GM19395 (cell line): Measurements from ENCODE around the gene TEPSIN.

Experiments used
- ATAC-seq: cut with Tn5 transposase; IDR thresholded peaks from one replicate; pipeline ENCODE4 v1.9.1; 2021; ENCODE audit warnings: mild to moderate bottlenecking, moderate library complexity; ENCODE audit not compliant: unreplicated experiment

Gene TEPSIN

DNA sequence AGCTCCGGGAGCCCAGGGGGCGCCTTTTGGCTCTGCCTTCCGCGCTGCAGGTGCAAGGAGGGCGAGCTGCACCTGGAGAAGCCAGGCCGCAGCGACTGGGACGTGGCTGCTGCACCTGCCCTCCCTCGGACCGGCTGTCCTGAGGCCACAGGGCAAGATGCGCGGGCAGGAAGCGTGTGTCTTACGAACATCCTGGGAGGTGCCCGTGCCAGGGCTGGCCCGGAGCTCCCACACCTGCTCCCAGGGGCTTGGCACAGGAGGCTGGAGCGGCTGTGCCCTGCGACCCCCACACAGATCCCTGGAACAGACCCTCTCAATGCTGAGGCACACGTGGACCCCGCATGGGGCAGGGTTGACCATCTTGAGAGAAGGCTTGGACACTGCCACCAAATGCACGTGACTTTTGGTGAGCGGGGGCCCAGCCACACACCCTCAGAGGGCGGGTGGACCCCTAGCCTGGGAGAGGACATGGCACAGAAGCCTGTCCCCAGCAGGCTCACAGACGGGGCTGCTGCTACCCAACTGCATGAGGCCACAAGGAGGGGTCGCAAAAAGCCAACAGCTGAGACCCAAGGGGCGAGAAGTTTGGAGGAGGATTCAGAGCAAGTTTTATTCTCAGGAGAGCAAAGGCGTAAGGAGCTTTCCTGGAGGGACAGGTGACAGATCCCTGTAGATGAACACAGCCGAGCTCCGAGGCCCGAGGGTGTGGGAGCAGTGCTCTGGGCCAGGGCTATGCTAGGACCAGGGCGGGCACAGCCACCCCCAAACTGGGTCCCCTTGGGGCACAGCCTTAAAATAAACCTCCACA is 11.6 kb upstream of the TEPSIN start:
- no peak for ATAC-seq

GRCh38 chr17:81249223-81250040 is 10.6 kb upstream of the TEPSIN start:
- no peak for ATAC-seq

DNA sequence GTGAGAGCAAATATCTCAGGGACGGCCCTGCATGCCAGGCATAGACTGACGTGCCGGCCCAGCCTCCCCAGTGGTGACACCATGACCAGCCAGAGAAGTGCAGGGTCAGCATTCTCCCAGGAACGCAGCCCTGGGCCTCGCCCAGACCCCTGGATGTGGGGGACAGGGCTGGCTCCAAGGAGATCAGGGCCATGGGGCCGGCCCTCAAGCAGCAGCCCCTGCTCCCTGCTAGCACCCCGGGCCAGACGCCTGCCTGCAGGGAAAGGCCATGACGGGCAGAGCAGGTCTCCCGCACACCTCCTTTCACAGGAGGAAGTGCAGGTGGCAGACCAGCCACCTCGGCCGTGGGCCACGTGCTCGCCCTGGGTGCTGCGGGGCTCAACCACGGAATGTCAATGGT is 9.8 kb upstream of the TEPSIN start:
- ATAC-seq = no peak

DNA sequence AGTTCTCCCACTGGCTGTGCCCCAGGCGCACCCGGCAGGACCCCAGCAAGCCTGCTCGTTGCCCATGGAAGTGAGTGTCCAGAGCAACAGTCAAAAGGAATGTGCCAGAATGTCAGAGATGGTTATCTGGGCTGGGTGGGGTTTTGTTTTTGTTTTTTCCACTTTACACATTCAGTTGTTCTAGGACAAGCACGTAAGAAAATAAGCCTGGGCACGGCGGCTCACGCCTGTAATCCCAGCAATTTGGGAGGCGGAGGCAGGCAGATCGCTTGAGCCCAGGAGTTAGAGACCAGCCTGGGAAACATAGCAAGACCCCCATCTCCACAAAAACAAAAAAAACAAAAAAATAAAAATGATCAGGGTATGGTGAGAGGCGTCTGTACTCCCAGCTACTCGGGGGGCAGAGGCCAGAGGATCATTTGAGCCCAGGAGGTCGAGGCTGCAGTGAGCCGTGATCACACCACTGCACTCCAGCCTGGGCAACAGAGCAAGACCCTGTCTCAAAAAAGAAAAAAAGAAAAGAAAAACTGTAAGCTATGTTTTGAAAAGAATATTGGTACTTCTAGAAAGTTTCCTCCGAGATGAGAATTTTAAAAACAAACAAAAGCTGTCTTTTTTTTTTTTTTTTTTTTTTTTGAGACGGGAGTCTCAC is 8.6 kb upstream of the TEPSIN start:
- ATAC-seq = no peak

DNA sequence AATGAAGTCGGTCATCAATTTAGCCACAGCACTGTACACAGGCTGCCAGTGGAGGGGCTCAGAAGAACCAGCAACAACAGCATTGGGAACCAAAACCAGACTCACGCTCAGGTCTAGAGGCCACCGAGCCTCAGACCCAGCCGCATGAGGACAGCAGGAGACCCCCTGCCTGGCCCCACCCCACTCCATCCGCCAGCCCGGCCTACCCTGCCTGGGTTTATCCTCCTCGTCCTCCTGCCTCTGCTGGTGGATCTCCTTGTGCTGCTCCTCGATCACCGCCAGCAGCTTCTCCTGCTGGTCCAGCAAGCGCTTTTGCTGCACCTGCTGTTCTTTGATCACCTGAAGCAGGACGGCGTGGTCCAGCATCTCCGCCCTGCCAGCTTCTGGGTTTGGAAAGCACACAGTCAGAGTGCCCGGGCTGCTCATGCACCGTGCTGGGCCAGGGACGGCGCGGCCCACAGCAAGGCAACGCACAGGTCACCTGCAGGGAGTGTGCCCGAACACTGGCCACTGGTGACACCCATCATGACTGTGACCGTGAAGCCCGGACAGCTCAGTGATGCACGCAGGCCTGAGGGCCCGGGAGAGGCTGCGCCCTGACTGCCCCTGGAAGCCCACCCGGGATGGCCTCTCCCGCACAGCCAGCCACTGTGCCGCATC is 8.0 kb upstream of the TEPSIN start:
- ATAC-seq = no peak

- no peak for ATAC-seq
These were observed 7.5 kb upstream of the TEPSIN start for GRCh38 chr17:81246343-81246670.

- no peak for ATAC-seq
These were observed 6.9 kb upstream of the TEPSIN start for GRCh38 chr17:81245665-81246342.

DNA sequence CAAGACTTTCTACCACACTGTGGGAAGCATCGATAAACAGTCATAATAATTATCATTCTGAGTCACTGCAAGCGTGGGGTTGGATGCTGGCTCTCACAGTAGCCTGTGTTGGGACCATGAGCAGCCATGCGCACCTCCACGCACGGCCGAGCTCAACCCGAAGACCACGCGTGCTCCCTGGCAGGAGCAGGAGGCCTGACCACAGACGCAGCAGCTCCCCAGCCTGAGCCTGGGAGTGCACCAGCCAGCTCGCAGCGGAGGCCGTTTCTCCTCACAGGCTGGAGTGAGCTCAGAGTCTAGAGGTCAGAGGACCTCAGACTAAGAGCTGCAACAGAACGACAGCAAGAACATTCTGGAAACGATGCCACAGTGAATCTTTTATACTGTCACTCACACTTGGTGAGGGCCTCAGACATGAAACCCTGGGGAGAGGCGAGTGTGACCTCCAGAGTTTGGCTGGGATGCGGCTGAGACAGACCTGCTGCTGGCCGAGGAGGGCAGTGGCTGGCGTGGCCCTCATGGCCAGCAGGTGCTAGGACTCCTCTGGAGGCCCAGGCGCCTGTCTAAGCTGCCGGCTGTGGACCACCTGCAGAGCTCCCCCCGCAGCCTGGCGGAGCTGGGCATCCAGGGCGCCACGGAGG is 6.3 kb upstream of the TEPSIN start:
- no peak for ATAC-seq

DNA sequence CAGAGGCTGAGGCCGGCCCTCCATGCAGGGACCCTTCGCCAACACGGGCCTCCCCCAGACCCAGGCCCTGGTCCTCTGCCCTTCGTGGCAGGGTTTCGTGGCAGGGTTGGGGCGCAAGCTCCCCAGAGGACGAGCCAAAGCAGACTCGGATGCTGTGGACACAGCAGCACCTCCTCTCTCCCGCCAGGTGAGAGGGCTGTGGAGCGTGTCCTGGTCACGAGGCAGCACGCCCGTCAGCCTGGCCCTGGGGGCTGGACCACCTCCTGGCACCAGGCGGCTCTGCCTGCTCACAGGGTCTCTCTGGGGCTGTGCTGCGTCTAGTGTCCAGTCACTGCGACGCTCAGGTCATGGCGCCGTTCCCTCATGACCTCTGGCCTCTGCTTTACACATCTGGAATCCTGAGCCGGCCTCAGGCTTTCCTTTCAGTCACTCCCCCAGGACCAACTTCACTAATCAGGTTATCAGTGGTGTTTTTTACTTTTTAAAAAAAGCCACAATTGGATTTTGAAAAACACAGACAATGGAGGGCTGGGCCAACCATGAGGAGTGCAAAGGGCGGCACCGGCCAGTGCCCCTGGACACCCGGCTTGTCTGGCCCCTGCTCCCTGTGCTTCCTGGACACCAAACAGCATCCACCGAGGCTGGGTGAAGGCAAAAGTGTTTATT is 5.6 kb upstream of the TEPSIN start:
- no peak for ATAC-seq

DNA sequence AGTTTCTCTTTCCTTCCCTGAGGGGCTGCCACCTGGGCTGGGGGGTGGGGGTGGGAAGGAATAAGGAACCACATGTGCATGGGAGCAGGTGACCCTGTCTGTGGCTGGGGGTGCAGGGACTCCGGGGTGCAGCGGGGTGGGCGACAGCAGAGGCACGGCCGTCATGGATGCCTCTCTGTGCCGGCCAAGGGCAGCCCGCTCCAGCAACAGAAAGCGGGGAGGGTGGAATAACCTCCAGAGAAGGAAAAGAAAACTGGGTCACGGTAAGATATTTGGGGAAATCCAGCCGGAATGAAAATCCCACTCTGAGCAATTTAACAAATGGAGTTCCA is 4.4 kb upstream of the TEPSIN start:
- ATAC-seq = no peak

DNA sequence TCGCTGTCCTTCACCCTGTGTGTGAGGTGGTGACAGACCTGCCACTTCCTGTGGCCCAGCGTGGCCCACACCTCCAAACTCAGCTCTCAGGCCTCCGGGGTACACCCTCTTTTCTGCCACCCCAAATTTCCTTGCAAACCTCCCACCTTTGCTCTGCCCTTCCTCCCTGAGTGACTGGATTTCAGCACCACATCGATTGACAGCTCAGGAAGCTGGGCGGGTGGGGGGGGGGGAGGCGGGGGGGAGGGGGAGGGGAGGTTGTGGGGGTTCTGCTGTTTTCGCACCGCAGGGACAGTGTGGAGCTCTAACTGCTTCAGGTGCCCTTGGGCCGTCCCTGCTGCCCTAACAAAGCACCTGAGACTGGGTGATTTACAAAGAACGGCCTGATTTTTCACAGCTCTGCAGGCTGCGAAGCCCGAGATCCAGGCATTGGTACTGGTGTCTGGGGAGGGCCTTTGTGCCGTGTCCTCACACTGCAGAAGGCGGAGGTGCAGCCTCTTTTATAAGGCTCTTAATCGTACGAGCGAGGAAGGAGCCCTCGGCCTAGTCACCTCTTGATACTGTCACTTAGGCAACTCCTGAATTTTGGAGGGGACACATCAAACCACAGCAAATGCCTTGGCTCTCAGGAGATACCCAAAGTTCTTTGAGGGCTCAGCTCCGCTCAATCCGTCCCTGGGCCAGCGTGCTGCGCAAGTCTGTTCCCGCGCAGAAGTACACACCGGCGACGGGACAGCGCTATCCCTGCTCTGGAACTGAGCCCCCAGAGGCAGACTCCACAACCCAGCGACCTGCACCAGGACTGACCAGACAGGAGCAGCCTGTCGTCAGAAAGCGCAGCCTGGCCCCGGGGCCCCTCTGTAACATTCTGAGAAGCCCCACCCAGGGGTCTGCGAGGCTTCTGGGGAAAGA is 3.8 kb upstream of the TEPSIN start:
- ATAC-seq = no peak

GRCh38 chr17:81241648-81242420 is 3.0 kb upstream of the TEPSIN start:
- ATAC-seq = no peak

DNA sequence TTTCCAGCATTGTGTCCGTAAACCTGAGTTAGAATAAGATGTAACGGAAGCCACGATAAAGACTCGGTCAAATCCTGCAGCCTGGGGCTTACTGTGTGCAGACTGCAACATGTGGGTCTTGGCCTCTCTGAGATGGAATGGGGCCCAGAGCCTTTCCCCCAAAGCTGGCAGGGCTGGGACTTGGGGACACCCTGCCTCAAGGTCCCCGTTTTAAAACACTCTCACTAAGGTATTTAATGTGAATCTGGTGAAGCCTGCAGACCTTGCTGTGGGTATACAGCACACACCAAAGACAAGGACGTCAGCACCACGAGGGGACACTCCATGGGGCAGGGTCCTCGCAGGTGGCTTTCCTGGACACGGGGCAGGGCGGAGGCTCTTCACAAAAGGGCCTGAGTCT is 2.3 kb upstream of the TEPSIN start:
- no peak for ATAC-seq

- no peak for ATAC-seq
These were observed 1.9 kb upstream of the TEPSIN start for GRCh38 chr17:81240761-81241160.

DNA sequence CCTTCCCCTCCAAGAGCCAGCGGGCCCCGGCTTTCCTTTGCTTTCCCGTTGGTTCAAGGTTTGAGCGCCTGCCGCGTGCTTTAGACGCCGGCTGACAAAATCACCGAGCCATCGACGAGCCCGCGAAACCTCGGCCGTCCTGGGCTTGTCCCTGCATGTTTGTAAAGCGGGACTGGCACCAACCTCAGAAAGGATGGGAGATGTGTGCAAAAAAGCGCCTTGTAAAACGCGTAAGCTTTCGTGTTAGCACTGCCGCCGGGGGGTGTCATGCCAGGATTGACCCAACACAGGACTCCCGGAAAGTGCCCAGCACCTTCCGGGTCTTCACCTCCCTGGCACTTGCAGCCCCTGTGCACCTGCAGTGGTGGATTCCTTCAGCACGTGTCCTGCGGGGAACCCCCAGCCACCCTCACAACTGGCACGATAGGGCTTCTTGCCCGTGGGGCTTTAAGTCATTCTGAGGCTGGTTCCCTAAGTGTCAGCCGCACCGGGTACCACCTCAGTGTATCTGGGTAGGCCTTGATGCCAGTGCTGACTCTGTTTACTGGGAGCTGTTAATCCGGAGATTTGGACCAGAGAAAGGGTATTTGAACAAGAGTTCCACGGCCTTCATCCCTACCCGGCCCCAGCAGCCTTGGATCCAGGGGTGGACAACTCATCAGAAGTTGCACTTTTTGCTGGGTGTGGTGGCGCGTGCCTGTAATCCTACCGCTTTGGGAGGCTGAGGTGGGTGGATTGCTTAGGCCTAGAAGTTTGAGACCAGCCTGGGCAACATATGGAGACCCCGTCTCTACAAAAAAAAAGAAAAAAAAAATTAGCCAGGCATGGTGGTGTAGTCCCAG is 1.1 kb upstream of the TEPSIN start:
- ATAC-seq = no peak

DNA sequence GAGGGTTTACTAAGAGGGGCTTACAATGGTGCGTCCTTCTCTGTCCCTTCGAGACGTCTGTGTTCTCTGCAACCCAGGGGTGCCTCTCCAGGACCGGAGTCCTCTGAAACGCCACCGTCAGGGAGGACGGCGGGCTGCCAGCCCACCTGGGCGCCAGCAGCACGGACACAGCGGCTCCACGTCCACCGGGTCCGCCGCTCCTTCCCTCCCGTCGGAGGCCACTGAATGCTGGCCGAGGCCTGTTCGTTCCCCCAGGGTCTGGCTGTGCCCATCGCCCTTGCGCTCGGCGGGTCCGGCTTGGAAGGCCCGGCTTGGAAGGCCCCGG is 403 bp downstream of the TEPSIN start:
- ATAC-seq = no peak
